Vagina (tissue), 2 donors: ENCODE results near the gene ZSCAN1.

Experiments
- CTCF ChIP-seq, 3 experiments: fragments of 450-650 bp in 2 of 3; fragments of 200-600 bp in 1 of 3; sonication (generic) in 1 of 3; IDR thresholded peaks; one replicate each; pipeline ENCODE4 v1.5.1; 2017 to 2019; ENCODE audit warnings: antibody characterized with exemption in 3 of 3, mild to moderate bottlenecking in 2 of 3, moderate library complexity in 2 of 3
- POLR2A ChIP-seq, 2 donors: fragments of 450-650 bp; IDR thresholded peaks; one replicate each; pipeline ENCODE4 v1.6.1; 2017; ENCODE audit warnings: antibody characterized with exemption in 2 of 2, mild to moderate bottlenecking in 2 of 2, moderate library complexity in 2 of 2

GRCh38 chr19:58000677-58001076, 33.1 kb upstream of the ZSCAN1 start:
- TF ChIP-seq CTCF (IDR thresholded peaks at IDR 0.05) (no peak), POLR2A (IDR thresholded peaks at IDR 0.05) (no peak)
